Occipital lobe (tissue), 2 donors: ENCODE measurements around the gene ARHGAP1. TPM values are rescaled to one million over a fixed set of nuclear protein-coding genes. Genes with fewer than 3 reads are reported as not detected.
A peak's percentile ranks its signal among the peaks of the same experiment; 100 is the strongest.

Experiments
- DNase-seq: peaks from one replicate; lab custom pipeline; 2025; lab: John Stamatoyannopoulos, UW
- total RNA-seq: library from RNA; depleted of rRNA; stranded (reverse); fragments of >200 nt; gene quantifications from one replicate; pipeline ENCODE4 v1.2.3, GENCODE V29; 2014

Gene ARHGAP1
- total RNA-seq: 17.6 TPM

GRCh38 chr11:46700241-46701077 lies at the start of gene ARHGAP1, which contains the start of gene ZNF408:
TSS of gene ARHGAP1 (minus strand) at chr11:46700619. CDS start at chr11:46696107, 4,512 bp downstream.
TSS of gene ZNF408 (plus strand) at chr11:46701031. CDS start at chr11:46701048, 17 bp downstream.
- peak; percentile 98 for DNase-seq

GRCh38 chr11:46747150-46747549 lies 46.7 kb upstream of the ARHGAP1 start:
- no peak for DNase-seq

- no peak for DNase-seq
Measured at GRCh38 chr11:46745995-46746394, 45.6 kb upstream of the ARHGAP1 start.

- DNase-seq: no peak
Measured at GRCh38 chr11:46745328-46745727, 44.9 kb upstream of the ARHGAP1 start.

GRCh38 chr11:46743693-46744339 lies 43.4 kb upstream of the ARHGAP1 start:
- DNase-seq: no peak

GRCh38 chr11:46743043-46743442 lies 42.6 kb upstream of the ARHGAP1 start:
- no peak for DNase-seq

GRCh38 chr11:46741600-46742484 lies 41.4 kb upstream of the ARHGAP1 start:
- no peak for DNase-seq

- no peak for DNase-seq
Measured at GRCh38 chr11:46738887-46739286, 38.5 kb upstream of the ARHGAP1 start.

- DNase-seq: no peak
Measured at GRCh38 chr11:46737699-46738098, 37.3 kb upstream of the ARHGAP1 start.

- DNase-seq: no peak
Measured at GRCh38 chr11:46736615-46737014, 36.2 kb upstream of the ARHGAP1 start.

- DNase-seq: no peak
Measured at GRCh38 chr11:46736146-46736545, 35.7 kb upstream of the ARHGAP1 start.

- DNase-seq: no peak
Measured at GRCh38 chr11:46733234-46733633, 32.8 kb upstream of the ARHGAP1 start.

GRCh38 chr11:46731545-46731944 lies 31.1 kb upstream of the ARHGAP1 start:
- DNase-seq: no peak

- no peak for DNase-seq
Measured at GRCh38 chr11:46729110-46730027, 28.9 kb upstream of the ARHGAP1 start.

GRCh38 chr11:46728659-46729040 lies 28.2 kb upstream of the ARHGAP1 start:
- no peak for DNase-seq

- no peak for DNase-seq
Measured at GRCh38 chr11:46727952-46728658, 27.7 kb upstream of the ARHGAP1 start.

GRCh38 chr11:46726206-46726862 lies 25.9 kb upstream of the ARHGAP1 start:
- no peak for DNase-seq

- no peak for DNase-seq
Measured at GRCh38 chr11:46725338-46726205, 25.2 kb upstream of the ARHGAP1 start.

GRCh38 chr11:46724088-46724487 lies 23.7 kb upstream of the ARHGAP1 start:
- no peak for DNase-seq
